Brain microvascular endothelial cell (primary cell): Measurements from ENCODE around the gene DMAC2.

ENCODE experiments used
- DNase-seq: peaks from one replicate; pipeline ENCODE4 v3.0.0-alpha.2; 2020
- H3K27ac ChIP-seq: fragments of 250-450 bp; sonication (Bioruptor Pico); 2 replicates; pipeline ENCODE4 v1.5.1; 2020; ENCODE audit warnings: mild to moderate bottlenecking, moderate library complexity
- H3K27me3 ChIP-seq: fragments of 250-450 bp; sonication (Bioruptor Pico); replicated peaks from 2 replicates; pipeline ENCODE4 v1.5.1; 2020; ENCODE audit warnings: mild to moderate bottlenecking
- H3K36me3 ChIP-seq: fragments of 250-450 bp; sonication (Bioruptor Pico); replicated peaks from 2 replicates; pipeline ENCODE4 v1.5.1; 2020; ENCODE audit warnings: mild to moderate bottlenecking
- H3K4me3 ChIP-seq: 2 replicates; pipeline ENCODE4 v1.5.1; 2011; ENCODE audit warnings: low read depth, mild to moderate bottlenecking, control low read depth, low read length, moderate library complexity
- CTCF ChIP-seq: IDR thresholded peaks from 2 replicates; pipeline ENCODE4 v1.5.1; 2011; ENCODE audit warnings: low read depth, mild to moderate bottlenecking, moderate library complexity, low read length, control low read depth, inconsistent platforms; ENCODE audit errors: missing control alignments
- in situ Hi-C: cut with HindIII; loops from 2 replicates; pipeline ENCODE4 v1.10.0; 2017; ENCODE audit warnings: low sequenced_read_pairs, low pct_ligation_motif_present

The DMAC2 gene

GRCh38 chr19:41421314-41421713, 18.4 kb downstream of the DMAC2 start:
- H3K4me3 ChIP-seq, result no peak overlapping the region
- in situ Hi-C loops, result no loop called here
- TF ChIP-seq CTCF, result no peak
- H3K36me3 ChIP-seq, result peaks cover 20% of the 10 kb centered on the region
- no peaks in the 10 kb centered on the region for H3K27me3 ChIP-seq
- DNase-seq, result no peak
- no peak overlapping the region for H3K27ac ChIP-seq

- in situ Hi-C loops, result no loop called here
Measured at GRCh38 chr19:41420101-41420880, 19.4 kb downstream of the DMAC2 start.

GRCh38 chr19:41416194-41416674, 23.5 kb downstream of the DMAC2 start:
- in situ Hi-C loops, result no loop called here
- Histone ChIP-seq H3K27ac (no peak overlapping the region), H3K36me3 (peaks cover 12% of the 10 kb centered on the region), H3K27me3 (no peaks in the 10 kb centered on the region), H3K4me3 (no peak overlapping the region)
- TF ChIP-seq CTCF, result no peak
- DNase-seq, result no peak

More at GRCh38 chr19:41420101-41420880, 19.4 kb downstream of the DMAC2 start:
- H3K27ac ChIP-seq, result no peak overlapping the region
- H3K4me3 ChIP-seq, result no peak overlapping the region
- DNase-seq, result no peak
- H3K36me3 ChIP-seq, result peaks cover 20% of the 10 kb centered on the region
- H3K27me3 ChIP-seq, result no peaks in the 10 kb centered on the region
- TF ChIP-seq CTCF, result no peak

- in situ Hi-C loops, result no loop called here
- H3K27me3 ChIP-seq, result no peaks in the 10 kb centered on the region
- no peak overlapping the region for H3K4me3 ChIP-seq
- no peak for TF ChIP-seq CTCF
- H3K27ac ChIP-seq, result no peak overlapping the region
- peaks cover 11% of the 10 kb centered on the region for H3K36me3 ChIP-seq
- no peak for DNase-seq
Measured at GRCh38 chr19:41415154-41415571, 24.5 kb downstream of the DMAC2 start.

DNA sequence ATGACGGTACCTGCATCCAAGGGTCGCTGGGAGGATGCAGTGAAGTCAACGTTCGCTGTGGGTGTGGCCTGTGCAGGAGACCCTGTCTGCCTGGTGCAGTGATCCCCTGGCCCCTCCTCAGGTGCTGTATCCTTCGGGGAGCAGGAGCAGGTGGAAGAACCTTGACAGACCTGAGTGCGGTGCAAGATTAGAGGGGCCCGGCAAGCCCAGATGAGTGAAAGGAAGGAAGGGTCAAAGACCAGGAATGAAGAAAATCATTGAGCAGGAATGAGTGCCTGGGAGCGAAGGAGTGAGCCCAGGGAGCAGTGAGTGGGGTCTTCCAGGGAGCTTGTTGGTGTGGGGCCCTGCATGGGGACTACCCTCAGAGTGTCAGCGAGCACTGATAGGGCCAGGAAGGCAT, 25.3 kb downstream of the DMAC2 start:
- in situ Hi-C loops, result no loop called here
- H3K36me3 ChIP-seq, result peaks cover 7% of the 10 kb centered on the region
- no peak for DNase-seq

More for the DNA sequence above, 25.3 kb downstream of the DMAC2 start:
- Histone ChIP-seq H3K27me3 (no peaks in the 10 kb centered on the region), H3K4me3 (no peak overlapping the region), H3K27ac (no peak overlapping the region)
- no peak for TF ChIP-seq CTCF
